ENCODE results near the gene PTGES.

Gene PTGES

GRCh38 chr9:129740666-129741464, 12.0 kb downstream of the PTGES start:
- no peak for DNase-seq

- DNase-seq = no peak
Observed at GRCh38 chr9:129740174-129740573, 12.7 kb downstream of the PTGES start.

GRCh38 chr9:129739432-129739831, 13.4 kb downstream of the PTGES start:
- no peak for DNase-seq

GRCh38 chr9:129737479-129738274, 15.2 kb downstream of the PTGES start:
- DNase-seq = no peak

- DNase-seq = no peak
Observed at GRCh38 chr9:129736334-129736733, 16.5 kb downstream of the PTGES start.

GRCh38 chr9:129735546-129735945, 17.3 kb downstream of the PTGES start:
- DNase-seq = no peak

- no peak for DNase-seq
Observed at GRCh38 chr9:129733632-129733953, 19.2 kb downstream of the PTGES start.

GRCh38 chr9:129732946-129733631, 19.8 kb downstream of the PTGES start:
- DNase-seq = no peak

GRCh38 chr9:129732100-129732499, 20.7 kb downstream of the PTGES start:
- DNase-seq = no peak

- no peak for DNase-seq
Observed at GRCh38 chr9:129731477-129732085, 21.3 kb downstream of the PTGES start.

GRCh38 chr9:129728744-129729143, 24.1 kb downstream of the PTGES start:
- no peak for DNase-seq

- no peak for DNase-seq
Observed at GRCh38 chr9:129726322-129727160, 26.3 kb downstream of the PTGES start.

- DNase-seq = no peak
Observed at GRCh38 chr9:129725795-129726251, 27.0 kb downstream of the PTGES start.

- DNase-seq = no peak
Observed at GRCh38 chr9:129724456-129725190, 28.2 kb downstream of the PTGES start.

GRCh38 chr9:129722913-129723312, 29.9 kb downstream of the PTGES start:
- no peak for DNase-seq

GRCh38 chr9:129720865-129721545, 31.8 kb downstream of the PTGES start:
- DNase-seq = no peak

- no peak for DNase-seq
Observed at GRCh38 chr9:129720181-129720864, 32.5 kb downstream of the PTGES start.

- no peak for DNase-seq
Observed at GRCh38 chr9:129719135-129719534, 33.7 kb downstream of the PTGES start.

GRCh38 chr9:129718647-129719046, 34.2 kb downstream of the PTGES start:
- DNase-seq = no peak

- DNase-seq = no peak
Observed at GRCh38 chr9:129717991-129718390, 34.9 kb downstream of the PTGES start.
